Spleen (tissue), 7 donors: ENCODE measurements around the gene FGF4.

ENCODE experiments used
- CTCF ChIP-seq, 11 experiments: fragments of 200-600 bp in 7 of 11; fragments of 450-650 bp in 4 of 11; sonication (generic) in 4 of 11; IDR thresholded peaks in 8 of 11; conservative IDR thresholded peaks in 3 of 11; 1 replicate in 7 of 11; 2 replicates in 4 of 11; pipeline versions ENCODE4 v1.4.0 to v1.8.0; 2016 to 2021; ENCODE audit warnings: antibody characterized with exemption in 11 of 11, inconsistent platforms in 4 of 11, mild to moderate bottlenecking in 1 of 11
- POLR2A ChIP-seq, 3 donors: fragments of 450-650 bp; IDR thresholded peaks; one replicate each; pipeline ENCODE4 v1.5.1; 2017; ENCODE audit warnings: antibody characterized with exemption in 3 of 3, mild to moderate bottlenecking in 1 of 3
- POLR2AphosphoS5 ChIP-seq, 3 donors: sonication (generic); formaldehyde crosslinking; IDR thresholded peaks; one replicate each; pipeline ENCODE4 v1.5.1; 2017; ENCODE audit warnings: antibody characterized with exemption in 3 of 3
- donor health status: DM: no; HTN: no; CAD: no; lungs with moderate emphysema.
- donor health status: DM: no; HTN: no; CAD: no.
- donor health status: DM: no; HTN: no; CAD: no.

- TF ChIP-seq POLR2AphosphoS5 (IDR thresholded peaks at IDR 0.05) (no peak), CTCF (IDR thresholded peaks at IDR 0.05 in 8 of 11, conservative IDR thresholded peaks at IDR 0.05 in 3 of 11) (no peak), POLR2A (IDR thresholded peaks at IDR 0.05) (no peak)
Measured at GRCh38 chr11:69774354-69775162, 583 bp downstream of the FGF4 start.
